Ishikawa (cell line): ENCODE data around the gene SEMA6B.

Experiments
- CEBPB ChIP-seq: IDR thresholded peaks from 2 replicates; pipeline ENCODE4 v1.6.1; 2012
- CREB1 ChIP-seq: IDR thresholded peaks from 2 replicates; pipeline ENCODE4 v1.6.1; 2012; ENCODE audit warnings: low read depth
- EGR1 ChIP-seq: IDR thresholded peaks from 2 replicates; pipeline ENCODE4 v1.6.1; 2012
- EP300 ChIP-seq: IDR thresholded peaks from 2 replicates; pipeline ENCODE4 v1.6.1; 2012; ENCODE audit warnings: borderline replicate concordance
- FOXM1 ChIP-seq: IDR thresholded peaks from 2 replicates; pipeline ENCODE4 v1.6.1; 2012; ENCODE audit warnings: low read depth, borderline replicate concordance
- NFIC ChIP-seq: IDR thresholded peaks from 2 replicates; pipeline ENCODE4 v1.6.1; 2012
- RAD21 ChIP-seq: IDR thresholded peaks from 2 replicates; pipeline ENCODE4 v1.6.1; 2012; ENCODE audit warnings: low read depth
- TAF1 ChIP-seq: IDR thresholded peaks from 2 replicates; pipeline ENCODE4 v1.6.1; 2012; ENCODE audit warnings: low read depth, mild to moderate bottlenecking
- TCF12 ChIP-seq: IDR thresholded peaks from 2 replicates; pipeline ENCODE4 v1.6.1; 2012; ENCODE audit warnings: low read depth
- TEAD4 ChIP-seq: IDR thresholded peaks from 2 replicates; pipeline ENCODE4 v1.6.1; 2012
- YY1 ChIP-seq: IDR thresholded peaks from 2 replicates; pipeline ENCODE4 v1.6.1; 2012; ENCODE audit warnings: low read depth
- ZBTB7A ChIP-seq: IDR thresholded peaks from 2 replicates; pipeline ENCODE4 v1.6.1; 2012; ENCODE audit warnings: low read depth
- TF ChIP-seq, protein P1 (sequence below): IDR thresholded peaks from 2 replicates; pipeline ENCODE4 v1.6.1; 2012
- TF ChIP-seq, protein P2 (sequence below): IDR thresholded peaks from 2 replicates; pipeline ENCODE4 v1.6.1; 2012
- TF ChIP-seq, protein P3 (sequence below): IDR thresholded peaks from 2 replicates; pipeline ENCODE4 v1.6.1; 2012; ENCODE audit warnings: low read depth, mild to moderate bottlenecking

The SEMA6B gene

DNA sequence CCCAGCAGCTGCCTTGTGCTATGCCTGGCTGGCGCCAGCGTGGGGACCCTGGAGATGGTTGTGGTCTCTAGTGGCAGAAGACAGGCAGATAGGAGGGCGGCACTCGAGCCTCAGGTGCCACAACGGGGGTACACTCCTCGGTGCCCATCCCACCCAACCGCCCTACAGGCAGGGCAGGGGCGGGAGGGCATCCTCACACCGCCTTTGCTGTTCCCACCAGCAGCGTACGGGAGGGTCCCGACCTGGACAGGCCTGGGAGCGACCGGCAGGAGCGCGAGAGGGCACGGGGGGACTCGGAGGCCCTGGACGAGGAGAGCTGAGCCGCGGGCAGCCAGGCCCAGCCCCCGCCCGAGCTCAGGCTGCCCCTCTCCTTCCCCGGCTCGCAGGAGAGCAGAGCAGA is 57.8 kb downstream of the SEMA6B start:
- TF ChIP-seq YY1 (no peak), EP300 (no peak)

DNA sequence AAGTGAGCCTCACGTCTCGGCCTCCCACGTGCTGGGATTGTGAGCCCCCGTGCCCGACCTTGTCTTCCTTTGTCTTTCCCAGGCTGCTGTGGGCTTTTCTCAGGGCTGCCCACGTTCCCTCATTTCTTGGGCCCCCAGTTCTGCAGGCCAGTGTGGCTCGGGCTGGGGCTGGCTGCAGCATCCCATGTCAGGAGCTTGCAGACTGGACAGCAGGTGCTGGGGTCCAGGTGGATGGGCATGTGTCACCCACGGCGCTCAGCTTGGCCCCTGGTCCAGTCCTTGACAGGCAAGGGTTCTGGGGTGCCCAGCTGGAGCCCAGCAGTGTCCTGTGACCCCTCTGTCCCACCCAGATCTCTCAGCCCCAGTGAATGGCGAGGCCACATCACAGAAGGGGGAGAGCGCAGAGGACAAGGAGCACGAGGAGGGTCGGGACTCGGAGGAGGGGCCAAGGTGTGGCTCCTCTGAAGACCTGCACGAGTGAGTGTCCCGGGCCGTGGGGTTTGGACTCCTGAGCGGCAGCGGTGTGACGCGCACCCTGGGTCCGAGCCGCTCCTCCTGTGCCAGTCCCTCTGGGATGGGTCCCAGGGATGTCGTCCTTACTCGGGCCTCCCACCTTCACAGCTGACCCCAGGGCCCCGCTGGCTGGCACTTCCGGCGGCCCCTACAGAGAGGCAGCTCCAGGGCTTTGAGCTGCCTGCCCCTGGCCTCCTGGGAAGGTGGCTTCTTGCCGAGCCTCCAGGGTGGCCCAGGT is 58.5 kb downstream of the SEMA6B start:
- TF ChIP-seq NFIC (no peak), CREB1 (no peak), FOXM1 (no peak), TCF12 (no peak), CEBPB (no peak), TEAD4 (no peak), EP300 (no peak), YY1 (no peak), ZBTB7A (no peak), RAD21 (no peak), EGR1 (no peak), TAF1 (no peak)
- TF ChIP-seq, protein P1, sequence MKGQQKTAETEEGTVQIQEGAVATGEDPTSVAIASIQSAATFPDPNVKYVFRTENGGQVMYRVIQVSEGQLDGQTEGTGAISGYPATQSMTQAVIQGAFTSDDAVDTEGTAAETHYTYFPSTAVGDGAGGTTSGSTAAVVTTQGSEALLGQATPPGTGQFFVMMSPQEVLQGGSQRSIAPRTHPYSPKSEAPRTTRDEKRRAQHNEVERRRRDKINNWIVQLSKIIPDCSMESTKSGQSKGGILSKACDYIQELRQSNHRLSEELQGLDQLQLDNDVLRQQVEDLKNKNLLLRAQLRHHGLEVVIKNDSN, result no peak
- TF ChIP-seq, protein P2, sequence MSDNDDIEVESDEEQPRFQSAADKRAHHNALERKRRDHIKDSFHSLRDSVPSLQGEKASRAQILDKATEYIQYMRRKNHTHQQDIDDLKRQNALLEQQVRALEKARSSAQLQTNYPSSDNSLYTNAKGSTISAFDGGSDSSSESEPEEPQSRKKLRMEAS, result no peak
- TF ChIP-seq, protein P3, sequence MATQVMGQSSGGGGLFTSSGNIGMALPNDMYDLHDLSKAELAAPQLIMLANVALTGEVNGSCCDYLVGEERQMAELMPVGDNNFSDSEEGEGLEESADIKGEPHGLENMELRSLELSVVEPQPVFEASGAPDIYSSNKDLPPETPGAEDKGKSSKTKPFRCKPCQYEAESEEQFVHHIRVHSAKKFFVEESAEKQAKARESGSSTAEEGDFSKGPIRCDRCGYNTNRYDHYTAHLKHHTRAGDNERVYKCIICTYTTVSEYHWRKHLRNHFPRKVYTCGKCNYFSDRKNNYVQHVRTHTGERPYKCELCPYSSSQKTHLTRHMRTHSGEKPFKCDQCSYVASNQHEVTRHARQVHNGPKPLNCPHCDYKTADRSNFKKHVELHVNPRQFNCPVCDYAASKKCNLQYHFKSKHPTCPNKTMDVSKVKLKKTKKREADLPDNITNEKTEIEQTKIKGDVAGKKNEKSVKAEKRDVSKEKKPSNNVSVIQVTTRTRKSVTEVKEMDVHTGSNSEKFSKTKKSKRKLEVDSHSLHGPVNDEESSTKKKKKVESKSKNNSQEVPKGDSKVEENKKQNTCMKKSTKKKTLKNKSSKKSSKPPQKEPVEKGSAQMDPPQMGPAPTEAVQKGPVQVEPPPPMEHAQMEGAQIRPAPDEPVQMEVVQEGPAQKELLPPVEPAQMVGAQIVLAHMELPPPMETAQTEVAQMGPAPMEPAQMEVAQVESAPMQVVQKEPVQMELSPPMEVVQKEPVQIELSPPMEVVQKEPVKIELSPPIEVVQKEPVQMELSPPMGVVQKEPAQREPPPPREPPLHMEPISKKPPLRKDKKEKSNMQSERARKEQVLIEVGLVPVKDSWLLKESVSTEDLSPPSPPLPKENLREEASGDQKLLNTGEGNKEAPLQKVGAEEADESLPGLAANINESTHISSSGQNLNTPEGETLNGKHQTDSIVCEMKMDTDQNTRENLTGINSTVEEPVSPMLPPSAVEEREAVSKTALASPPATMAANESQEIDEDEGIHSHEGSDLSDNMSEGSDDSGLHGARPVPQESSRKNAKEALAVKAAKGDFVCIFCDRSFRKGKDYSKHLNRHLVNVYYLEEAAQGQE, result no peak

DNA sequence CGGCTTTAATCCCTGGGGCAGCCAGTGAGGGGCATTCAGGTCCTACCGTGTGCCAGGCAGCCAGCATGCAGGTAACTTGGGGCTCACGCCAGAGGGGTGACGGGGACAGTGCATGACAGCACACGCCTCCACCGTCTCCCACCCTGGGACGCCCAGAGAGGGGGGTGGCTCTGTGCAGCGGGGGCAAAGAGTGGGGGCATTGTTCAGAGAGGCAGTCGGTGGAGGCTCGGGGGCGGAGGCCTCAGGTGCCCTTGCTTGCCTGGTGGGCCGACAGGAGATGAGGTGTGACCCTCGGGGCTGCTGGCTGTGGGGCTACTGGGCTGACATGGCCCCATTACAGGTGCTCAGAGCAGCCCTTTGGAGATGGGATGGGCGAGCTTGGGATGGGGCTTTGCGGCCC is 59.6 kb downstream of the SEMA6B start:
- no peak for TF ChIP-seq YY1
- no peak for TF ChIP-seq TEAD4
- no peak for TF ChIP-seq CREB1
- TF ChIP-seq NFIC, result no peak
- no peak for TF ChIP-seq TCF12
- TF ChIP-seq TAF1, result no peak
- no peak for TF ChIP-seq CEBPB

DNA sequence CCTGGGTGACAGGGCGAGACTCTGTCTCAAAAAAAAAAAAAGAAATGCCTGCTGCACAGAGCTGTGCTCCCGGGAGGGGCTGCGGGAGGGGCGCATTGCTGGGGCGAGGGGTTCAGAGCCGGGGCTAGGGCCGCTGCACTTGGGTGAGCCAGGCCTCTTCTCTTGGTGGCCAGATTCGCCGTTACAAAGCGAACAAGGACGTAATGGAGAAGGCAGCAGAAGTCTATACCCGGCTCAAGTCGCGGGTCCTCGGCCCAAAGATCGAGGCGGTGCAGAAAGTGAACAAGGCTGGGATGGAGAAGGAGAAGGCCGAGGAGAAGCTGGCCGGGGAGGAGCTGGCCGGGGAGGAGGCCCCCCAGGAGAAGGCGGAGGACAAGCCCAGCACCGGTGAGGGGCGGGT is 60.2 kb downstream of the SEMA6B start:
- TF ChIP-seq ZBTB7A, result no peak
- no peak for TF ChIP-seq RAD21
- TF ChIP-seq, protein P1, result no peak
- TF ChIP-seq EGR1, result no peak
- TF ChIP-seq, protein P2, result no peak
- TF ChIP-seq TCF12, result no peak

DNA sequence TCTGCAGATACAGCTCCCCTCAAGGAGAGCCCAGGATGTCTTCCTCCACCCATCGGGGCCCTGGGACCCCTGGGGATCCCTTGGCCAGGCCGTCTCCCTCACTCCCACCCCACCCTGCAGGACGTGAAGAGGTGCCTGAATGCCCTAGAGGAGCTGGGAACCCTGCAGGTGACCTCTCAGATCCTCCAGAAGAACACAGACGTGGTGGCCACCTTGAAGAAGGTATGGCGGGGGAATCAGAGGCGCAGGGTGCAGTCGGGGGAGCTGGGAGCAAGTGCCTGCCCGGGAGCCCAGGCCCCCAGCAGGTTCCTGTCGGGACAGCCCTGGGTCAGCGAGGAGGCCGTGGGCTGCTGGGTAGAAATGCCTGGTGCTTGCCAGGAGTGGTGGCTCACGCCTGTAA is 60.8 kb downstream of the SEMA6B start:
- TF ChIP-seq, protein P3, result no peak
- no peak for TF ChIP-seq FOXM1
- no peak for TF ChIP-seq EGR1
- TF ChIP-seq TEAD4, result no peak
- TF ChIP-seq TAF1, result no peak
- TF ChIP-seq CREB1, result no peak
- no peak for TF ChIP-seq RAD21
- TF ChIP-seq NFIC, result no peak

DNA sequence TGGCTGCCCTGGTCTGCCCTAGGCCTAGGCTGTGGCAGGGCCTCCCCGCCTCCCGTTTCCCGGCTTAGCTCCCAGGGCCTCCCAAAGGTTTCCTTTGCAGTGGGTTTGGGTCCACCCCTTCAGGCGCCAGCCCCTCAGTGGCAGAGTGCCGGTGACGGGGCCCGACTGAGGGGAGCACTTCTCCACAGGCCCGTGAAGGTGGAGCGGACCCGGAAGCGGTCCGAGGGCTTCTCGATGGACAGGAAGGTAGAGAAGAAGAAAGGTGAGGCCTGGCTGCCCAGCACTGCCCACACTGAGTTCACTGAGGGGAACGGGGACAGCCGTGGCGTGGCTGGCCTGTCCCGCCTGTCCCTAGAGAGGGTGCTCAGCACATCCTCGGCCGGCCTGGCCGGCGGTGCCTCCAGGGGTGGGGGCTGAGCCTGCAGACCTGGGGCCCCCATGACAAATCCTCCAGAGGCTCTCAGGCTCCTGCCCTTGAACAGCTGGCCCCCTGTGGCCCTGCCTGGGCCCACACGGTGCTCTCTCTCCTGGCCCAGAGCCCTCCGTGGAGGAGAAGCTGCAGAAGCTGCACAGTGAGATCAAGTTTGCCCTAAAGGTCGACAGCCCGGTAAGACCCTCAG is 61.6 kb downstream of the SEMA6B start:
- no peak for TF ChIP-seq YY1
- TF ChIP-seq FOXM1, result no peak
- TF ChIP-seq, protein P3, result no peak
- TF ChIP-seq, protein P1, result no peak
- TF ChIP-seq CREB1, result no peak
- TF ChIP-seq NFIC, result no peak
- TF ChIP-seq EP300, result no peak
- TF ChIP-seq TEAD4, result no peak
- TF ChIP-seq ZBTB7A, result no peak
- TF ChIP-seq RAD21, result no peak
- TF ChIP-seq CEBPB, result no peak
- TF ChIP-seq, protein P2, result no peak
